Measurements from ENCODE around the gene TRIM2.

TRIM2 gene

DNA sequence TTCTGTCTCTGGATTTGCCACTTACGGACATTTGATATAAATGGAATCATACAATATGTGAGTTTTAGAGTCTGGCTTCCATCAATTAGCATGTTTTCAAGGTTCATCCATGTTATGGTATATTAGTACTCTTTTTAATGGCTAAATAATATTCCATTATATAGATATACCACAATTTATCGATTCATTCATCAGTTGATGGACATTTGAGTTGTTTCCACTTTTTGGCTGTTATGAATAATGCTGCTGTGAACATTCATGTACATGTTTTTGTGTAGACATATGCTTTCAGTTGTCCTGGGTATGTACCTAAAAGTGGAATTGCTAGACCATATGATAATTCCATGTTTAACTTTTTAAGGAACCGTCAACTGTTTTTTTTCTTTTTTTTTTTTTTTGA lies 79.0 kb downstream of the TRIM2 start:
- no peak for DNase-seq

DNA sequence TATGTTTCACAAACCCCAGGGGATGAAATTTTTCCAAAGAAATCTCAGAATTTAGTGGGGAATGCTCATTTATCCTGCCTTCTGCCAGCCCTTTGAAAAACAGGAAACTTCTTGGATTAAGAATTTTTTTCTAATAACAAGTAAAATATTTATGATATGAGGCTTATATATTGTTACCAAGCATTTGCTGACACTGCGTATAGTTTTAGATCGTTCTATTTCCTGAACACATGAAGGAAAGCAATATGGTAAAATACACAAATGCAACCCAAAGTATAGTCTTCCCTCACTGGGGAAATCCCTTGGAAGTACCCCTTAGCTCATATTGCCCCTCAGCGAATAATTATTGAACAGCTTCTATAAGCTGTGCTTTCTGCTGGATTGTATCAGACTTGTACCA lies 85.9 kb downstream of the TRIM2 start:
- no peak for DNase-seq

DNA sequence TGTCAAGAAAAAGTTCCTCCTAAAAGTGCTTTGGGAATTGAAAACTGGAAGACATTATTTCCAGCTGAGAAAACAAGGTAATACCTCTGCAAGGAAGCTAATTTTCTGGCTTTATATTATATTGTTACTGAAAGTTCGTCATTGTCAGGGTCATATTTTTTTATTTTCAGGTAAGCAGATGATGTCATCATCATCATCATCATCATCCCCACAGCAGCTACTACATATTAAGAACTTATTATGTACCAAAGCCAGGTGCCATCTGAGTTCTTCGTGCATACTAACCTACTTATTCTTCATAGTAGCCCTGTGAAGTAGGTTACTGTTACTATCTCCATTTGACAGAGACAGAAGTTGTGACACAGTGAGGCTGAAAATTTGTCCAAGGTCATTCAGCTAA lies 87.3 kb downstream of the TRIM2 start:
- no peak for DNase-seq

DNA sequence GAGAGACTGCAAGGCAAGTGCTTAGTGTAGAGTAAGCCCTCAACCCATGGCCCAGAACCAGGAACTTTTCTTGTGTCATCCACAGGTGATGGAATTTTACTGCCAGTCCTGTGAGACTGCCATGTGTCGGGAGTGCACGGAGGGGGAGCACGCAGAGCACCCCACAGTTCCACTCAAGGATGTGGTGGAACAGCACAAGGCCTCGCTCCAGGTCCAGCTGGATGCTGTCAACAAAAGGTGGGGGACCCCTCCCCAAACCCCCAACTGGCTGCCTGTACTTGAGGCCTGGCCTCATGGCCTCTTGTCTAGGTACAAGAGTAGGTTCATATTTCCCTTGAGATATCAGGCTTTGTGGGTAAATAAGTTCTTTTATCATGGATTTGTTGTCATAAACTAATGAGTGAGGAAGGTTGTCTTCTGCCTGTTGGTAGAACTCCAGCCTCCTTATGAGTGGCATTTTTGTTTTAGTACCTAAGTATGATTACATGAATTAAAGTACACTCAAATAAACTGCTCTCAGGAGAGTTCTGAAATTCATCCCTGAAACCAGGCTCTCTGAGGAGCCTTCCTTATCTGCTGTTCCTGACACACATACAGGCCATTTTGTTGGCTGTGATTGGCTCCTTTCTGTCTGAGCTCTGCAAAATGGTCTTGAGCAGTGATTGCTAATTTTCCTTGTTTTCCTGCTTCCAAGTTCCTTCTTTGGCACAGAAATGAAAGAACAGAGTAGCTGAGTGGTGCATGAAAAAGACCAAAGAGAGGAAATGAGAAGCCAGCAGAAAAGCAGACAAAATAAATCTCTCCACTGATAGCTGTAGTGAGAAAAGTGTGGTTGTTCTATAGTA lies 88.9 kb downstream of the TRIM2 start:
- no peak for DNase-seq

DNA sequence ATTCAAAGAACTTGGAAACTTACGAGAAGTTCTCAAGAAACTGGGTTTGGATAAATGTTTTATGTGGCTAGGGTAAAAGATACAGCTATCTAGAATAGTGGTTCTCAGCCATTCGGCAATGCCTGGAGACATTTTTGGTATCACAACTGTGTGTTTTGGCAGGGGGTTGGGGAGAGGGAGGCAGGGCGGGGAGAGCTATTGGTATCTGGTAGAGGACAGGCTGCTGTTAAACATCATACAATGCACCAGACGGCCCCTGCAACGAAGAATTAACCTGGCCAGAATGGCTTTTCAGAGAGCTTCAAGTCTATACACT lies 89.5 kb downstream of the TRIM2 start:
- no peak for DNase-seq

DNA sequence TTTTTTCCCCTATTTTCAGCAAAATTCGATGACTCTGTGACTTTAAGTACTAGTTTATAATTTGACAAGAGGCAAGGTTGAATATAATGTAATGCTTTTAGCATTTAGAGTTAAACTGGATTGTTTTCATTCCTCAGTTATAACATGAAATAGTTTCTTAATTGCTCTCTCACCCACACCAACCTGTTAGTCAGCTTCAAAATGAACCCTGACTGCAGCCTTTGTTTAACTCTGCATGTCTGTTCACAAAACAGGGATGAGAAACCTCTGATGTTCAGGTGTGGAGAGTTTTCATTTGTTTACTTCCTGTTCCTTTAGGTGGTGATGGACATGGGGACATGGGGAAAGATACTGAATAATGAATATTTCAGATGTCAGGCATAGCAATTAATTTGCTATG lies 90.4 kb downstream of the TRIM2 start:
- no peak for DNase-seq

DNA sequence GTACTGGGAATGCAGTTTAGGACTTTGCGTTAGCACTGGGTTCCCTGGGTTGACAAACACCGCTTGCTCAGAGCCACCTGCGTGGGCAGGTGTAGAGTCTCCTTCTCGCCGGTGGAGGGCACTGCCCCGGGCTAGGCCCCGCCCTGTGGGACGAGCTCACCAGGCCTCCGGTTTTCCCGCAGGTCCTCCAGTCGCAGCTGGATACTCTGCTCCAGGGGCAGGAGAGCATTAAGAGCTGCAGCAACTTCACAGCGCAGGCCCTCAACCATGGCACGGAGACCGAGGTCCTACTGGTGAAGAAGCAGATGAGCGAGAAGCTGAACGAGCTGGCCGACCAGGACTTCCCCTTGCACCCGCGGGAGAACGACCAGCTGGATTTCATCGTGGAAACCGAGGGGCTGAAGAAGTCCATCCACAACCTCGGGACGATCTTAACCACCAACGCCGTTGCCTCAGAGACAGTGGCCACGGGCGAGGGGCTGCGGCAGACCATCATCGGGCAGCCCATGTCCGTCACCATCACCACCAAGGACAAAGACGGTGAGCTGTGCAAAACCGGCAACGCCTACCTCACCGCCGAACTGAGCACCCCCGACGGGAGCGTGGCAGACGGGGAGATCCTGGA lies 91.0 kb downstream of the TRIM2 start:
- DNase-seq, result no peak

DNA sequence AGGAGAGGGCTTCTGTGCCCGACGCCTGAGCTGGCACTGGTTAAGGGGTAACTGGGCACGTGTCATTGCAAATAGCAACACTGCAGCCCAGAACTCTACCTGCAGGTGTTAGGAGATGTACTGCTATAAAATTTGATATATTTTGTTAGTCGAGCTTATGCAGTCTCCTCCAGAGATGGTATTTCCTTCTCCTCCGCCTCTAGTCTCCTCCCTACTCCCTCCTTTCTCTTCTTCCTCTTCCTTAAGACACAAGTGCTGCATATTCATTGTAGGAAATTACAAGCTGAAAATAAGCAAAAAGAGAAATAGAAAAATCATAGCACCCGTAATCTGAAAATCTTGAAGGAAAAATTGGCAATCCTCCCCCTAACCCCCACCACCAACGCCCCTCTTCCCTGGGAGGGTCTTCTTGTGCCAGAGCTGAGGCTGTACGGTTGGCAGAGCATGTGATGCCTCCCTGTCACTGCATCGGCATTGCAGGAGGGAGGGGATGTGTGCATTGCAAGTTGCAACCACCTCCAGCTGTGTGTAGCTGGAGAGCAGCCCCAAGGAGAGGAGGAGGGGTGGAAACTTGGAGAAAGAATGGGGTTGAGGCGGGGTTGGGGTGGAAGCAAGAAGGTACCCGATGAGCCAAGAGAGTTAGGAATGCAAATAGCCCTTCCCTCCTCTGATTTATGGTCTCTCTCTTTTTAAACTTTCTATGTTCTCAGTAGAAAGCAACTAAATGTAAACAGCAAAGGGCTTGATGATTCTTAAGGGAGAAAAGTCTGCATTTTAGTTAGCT lies 92.0 kb downstream of the TRIM2 start:
- DNase-seq, result no peak

DNA sequence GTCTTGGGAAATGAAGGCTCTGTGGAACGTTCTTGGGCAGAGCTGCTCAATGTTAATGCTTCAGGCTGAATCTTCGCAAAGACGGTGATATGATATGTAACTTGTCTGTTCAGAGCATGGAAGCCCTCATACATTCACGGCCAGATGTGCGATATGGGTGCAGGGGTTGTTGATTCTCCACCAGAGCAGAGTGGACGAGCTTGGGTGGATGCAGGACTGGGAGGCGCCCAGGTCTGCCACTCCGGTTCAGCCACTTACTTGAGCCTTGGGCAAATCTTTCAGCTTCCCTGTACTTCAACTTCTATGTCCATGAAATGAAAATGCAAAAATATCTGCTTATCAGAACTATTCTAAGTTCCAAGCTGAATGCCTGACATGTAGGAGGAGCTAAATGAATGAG lies 92.9 kb downstream of the TRIM2 start:
- no peak for DNase-seq

DNA sequence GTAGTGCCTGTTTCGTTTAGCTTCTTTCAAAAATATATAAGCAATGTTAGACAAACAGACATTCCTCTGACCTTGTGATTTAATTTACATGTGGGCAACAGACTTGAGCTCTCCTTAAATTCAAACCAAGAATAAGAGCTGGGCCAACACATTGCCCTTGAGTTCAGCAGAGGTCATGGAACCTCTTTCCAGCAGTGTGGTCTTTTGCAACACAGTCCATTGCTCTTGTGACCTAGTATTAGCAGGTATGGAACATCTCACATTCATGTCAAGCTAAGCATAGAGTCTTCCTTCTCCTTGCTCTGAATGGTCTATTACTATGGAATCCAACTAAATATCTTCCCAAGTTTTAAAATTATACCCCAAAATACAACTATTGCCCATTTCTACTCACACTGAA lies 106.5 kb downstream of the TRIM2 start:
- DNase-seq, result no peak

DNA sequence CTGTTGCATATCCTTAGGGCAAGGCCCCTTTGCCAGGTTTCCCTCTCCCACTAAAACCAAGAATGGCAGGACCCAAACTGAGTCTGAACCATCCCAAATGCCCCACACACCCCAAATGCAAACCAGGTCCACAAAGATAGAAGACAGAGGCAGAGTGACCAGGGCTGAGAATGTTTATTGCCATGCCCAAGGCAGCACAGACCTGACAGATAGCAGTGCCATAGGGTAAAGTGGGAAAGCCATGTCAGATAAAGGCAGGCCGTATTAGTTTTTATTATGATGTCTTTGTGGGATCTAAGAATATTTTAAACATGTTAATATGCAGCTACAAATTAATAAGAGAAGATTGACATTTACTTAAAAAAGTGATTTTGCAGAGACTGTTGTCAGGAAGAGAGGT lies 110.7 kb downstream of the TRIM2 start:
- no peak for DNase-seq

DNA sequence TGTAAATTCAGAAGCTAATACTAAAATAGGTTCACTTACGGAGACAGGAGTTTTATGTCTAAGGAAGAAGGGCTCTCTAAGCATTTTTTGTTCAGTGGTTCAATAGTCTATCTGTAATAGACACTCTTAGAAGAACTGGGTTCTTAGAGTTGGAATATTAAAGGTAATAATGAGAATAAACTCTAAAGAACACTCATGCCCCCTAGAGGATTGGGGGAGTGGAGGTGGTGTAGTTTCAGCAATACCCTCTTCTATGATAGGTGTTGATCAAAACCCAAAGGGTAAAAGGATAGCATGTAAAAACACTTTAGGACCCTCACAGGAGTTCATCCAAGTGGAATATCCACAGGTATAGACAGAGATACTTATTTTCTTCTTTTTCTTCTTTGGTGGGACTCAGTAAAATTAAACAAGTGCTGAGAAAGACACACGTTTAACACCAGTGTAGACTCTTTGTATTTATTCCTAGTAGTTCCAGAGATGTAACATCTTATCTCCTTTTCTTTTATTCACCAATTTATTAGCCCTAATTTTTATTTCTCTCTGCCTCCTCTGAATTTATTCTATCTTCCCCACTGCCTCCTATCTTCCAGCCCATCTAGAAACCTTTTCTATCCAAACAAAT lies 114.6 kb downstream of the TRIM2 start:
- peak in 1 of 2 experiments; percentile 9 for DNase-seq

DNA sequence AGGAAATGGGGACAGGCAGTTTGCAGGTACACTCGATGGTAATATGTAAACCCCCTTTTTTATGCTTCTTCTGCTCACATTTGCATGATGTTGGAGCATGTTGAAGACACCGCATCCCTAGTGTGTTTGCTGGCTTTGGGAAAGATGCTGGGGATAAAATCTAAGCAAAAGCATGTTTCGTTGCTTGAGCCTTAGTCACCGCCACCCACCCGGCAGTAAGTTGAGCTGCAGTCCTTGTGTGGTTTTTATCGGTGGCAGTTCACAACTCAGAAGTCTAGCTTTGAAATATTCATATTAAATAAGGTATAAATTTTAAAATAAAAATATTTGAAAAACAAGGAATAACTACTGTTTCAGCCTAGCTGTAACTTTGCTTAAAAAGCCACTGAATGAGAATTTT lies 118.5 kb downstream of the TRIM2 start:
- DNase-seq, result no peak

DNA sequence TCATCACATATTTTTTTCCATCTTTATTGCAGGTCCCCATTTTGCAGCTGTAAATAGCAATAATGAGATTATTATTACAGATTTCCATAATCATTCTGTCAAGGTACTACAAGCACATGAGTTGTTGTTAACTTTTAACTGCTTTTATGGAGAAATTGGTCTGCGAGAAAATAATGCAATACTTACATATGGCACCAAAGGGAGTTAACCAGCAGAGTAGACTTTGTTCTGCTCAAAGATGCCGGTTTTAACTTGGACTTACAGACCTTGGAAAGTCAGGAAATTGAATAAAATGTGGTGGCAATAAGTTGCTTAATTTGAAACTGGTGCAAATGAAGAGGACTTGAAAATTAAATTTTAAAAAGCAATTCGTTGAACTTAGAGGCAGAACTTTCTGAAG lies 119.8 kb downstream of the TRIM2 start:
- no peak for DNase-seq

DNA sequence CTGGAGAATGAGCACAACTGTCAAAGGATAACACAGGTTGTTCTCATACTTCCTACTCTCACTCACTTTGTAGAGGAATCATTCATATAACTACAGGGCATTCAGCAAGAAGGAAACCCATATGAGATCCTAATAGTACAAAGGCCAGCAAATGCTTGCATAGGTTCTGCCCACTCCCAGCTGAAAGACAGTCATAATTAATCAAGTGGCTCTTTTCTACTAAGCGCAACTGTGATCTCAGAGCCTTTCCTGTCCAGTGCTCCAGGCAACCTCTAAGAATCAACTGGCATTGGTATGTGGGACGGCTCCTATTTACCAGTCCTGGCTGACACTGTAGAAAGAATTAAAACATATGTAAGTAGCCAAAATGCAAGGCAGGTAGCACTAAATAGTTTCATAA lies 121.3 kb downstream of the TRIM2 start:
- no peak for DNase-seq

DNA sequence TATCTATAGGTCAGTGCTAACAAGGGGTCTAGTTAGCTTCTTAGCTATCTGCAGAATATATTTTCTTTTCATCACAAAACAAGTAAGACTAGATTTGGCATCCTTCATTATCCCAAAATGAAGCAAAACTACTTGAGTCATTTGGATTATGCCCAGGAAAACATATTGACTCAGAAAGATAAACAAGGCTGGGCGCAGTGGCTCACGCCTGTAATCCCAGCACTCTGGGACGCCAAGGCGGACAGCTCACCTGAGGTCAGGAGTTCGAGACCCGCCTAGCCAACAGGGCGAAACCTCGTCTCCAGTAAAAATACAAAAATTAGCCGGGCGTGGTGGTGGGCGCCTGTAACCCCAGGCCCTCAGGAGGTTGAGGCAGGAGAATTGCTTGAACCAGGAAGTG lies 122.3 kb downstream of the TRIM2 start:
- no peak for DNase-seq

DNA sequence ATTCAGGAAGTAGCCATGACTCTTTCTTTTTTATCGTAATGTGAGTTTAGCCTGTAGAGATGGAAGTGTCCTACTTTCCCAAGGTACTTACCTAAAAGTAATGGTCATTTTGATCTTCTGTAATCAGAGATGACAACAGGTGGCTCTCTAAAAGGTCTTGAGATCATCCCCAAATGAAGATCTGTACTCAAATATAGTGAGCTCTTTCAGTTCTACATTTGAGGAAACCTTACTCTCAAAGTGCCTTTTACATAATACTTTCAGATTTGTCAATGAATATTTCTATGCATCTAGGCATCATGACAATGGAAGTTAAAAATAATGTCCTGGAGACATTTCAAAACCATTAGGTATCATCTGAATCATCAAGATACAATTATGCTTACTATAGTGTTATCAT lies 123.0 kb downstream of the TRIM2 start:
- DNase-seq, result no peak

DNA sequence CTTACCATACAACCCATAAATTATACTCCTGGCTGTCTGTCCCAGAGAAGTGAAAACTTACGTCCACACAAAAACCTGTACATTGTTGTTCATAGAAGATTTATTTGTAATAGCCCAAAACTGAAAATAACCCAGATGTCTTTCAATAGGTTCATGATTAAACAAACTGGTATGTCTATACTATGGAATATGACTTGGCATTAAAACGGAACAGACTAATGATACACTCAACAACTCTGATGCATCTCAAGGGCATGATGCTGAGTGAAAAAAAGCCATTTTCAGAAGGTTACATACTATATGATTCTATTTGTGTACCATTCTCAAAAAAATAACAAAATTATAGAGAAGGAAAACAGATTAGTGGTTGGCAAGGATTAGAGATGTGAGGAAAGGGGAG lies 128.7 kb downstream of the TRIM2 start:
- no peak for DNase-seq

DNA sequence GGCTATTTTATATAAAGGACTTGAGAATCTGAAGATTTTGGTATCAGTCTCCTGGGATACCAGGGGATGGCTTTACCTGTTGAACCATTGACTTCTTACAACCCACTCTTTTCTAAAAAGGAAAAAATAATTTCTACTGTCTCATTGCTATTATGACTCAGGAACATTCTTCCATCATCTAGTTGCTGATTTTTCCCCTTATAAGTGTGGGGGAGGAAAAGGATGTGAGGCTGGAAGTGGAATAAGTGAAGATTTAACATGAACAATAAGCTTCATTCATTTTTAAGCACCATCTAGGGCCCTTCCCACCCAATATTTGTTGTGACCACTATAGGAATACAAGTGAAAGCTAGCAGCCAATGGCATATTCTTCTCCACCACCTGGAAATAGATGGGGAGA lies 129.6 kb downstream of the TRIM2 start:
- no peak for DNase-seq

DNA sequence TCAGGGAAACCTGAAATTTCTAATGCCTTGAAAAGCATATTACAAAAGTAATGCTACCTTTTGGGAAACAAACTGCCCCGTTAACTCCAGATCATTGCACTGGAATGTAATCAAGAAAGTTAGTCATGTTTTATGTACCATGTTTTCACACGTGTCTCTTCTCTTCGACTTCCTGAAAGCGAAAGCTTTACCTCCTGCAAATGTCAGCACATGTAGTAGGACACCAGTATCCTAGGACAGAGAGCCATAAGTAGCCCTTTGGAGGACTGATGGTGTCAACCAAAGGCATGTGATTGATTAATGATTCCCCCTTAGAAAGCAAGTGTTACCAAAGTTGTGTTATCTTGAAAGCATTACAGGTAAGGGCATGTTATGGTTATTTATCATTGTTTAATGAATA lies 131.4 kb downstream of the TRIM2 start:
- no peak for DNase-seq

DNA sequence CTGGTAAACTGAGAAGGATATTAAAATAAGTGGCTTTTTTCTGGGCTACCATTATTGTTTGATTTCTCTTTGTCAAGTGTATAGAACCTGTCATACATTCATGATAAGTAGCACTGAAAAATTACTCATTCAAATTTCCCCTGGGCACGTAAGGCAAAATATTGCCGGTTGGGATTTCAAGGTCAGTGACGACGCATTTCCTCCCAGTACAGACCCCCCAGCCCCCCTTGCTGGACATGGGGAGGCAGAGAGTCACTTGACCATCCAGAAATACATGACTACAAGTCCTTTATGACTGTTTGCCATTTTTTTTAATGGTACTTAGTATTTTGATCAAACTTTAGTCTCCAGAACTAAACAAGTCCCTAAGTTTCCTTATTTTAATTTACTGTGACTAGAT lies 133.4 kb downstream of the TRIM2 start:
- DNase-seq, result no peak

DNA sequence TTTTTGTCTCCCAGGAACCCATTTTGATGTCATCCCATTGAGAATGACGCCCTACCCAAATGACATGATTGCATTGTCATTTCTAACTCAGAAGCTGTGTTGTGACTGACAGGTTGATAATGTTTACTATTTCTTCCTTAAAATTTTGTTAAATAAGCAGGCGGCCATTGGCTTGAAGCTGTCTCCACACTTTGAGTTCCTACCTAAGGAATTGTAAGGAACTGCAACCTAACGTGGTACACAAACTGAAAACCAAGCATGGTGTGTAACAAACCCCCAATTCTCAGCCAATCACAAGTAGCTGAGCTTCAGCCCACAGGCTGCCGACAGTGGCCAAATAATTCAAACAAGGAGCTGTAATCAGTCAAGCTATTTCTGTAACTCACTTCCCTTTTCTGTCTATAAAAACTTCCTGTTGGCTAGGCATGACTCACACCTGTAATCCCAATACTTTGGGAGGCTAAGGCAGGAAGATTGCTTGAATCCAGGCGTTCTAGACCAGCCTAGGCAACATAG lies 137.4 kb downstream of the TRIM2 start:
- no peak for DNase-seq

DNA sequence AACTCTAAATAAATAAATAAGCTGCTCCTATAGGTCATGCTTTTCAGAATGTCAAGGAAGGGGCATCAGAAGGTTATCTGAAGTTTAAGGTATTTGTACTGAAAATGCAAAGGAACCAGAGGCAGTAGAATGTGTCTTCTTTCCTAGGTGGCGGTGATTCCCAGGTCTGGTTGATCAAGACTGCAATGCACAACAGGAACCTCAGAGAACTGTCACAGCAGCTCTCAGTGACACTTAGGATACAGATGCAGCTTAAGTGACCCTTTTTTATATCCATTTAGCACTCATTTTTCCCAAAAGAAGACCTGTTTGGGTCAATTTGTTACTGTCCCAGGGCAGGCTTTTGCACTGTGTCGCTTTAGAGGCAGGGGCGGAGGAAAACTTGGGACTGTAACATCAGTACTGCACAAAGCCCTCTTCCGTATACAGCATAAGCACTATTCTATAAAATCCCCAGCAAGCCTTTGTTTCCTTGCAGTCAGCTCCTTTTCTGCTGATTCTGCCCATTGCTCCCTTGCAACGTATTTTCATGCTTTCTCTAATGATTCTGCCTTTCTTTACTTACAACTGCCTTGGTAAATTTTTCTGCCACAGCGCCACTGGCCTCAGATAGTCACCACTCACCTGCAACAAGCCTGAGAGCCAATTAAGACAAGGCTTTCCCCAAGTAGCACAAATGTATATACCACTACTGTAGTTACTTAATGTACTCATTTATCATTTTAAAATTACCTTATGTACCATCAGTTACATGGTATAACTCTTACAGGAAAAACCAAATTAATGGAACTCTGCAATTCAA lies 138.7 kb downstream of the TRIM2 start:
- DNase-seq, result no peak
